ENCODE measurements around the gene HTR3D.
"Not testable (repeated sequence)": the region's sequence is repeated elsewhere in the genome, so short reads cannot be mapped to it uniquely, and the experiment has no call there.

Gene HTR3D, protein sequence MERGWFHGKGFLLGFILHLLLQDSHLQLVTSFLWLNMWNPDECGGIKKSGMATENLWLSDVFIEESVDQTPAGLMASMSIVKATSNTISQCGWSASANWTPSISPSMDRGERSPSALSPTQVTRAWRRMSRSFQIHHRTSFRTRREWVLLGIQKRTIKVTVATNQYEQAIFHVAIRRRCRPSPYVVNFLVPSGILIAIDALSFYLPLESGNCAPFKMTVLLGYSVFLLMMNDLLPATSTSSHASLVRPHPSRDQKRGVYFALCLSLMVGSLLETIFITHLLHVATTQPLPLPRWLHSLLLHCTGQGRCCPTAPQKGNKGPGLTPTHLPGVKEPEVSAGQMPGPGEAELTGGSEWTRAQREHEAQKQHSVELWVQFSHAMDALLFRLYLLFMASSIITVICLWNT

DNA sequence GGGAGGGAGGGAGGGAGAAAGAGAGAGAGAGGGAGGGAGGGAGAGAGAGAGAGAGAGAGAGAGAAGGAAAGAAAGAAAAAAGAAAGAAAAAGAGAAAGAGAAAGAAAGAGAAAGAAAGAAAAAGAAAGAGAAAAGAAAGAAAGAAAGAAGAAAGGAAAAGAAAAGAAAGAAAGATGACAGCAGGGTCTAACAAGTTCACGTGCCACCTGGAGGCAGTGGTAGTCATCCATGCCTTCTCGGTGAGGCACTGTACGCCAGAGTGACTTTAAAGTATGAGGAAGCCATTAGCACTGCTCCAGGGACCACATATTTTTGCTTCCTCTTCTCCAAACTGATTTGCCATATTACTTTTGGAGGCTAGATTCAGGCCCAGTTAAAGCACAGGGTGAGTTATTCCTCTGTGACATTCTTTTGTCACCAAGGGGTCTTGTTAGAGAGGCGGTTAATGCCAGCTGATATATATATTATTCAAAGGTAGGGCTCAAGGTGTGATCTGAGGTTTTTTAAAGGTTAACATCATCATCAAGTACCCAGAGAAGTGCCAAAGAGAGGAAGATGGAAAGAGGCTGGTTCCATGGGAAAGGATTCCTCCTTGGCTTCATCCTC is at the start of gene HTR3D:
Gene HTR3D, plus strand, starts transcription at position 556 of the 606 bp plus-strand sequence. Its CDS starts 0 bp downstream, at position 556.
- DNase-seq (ENCODE audit: low read depth, low spot score) = no peak

DNA sequence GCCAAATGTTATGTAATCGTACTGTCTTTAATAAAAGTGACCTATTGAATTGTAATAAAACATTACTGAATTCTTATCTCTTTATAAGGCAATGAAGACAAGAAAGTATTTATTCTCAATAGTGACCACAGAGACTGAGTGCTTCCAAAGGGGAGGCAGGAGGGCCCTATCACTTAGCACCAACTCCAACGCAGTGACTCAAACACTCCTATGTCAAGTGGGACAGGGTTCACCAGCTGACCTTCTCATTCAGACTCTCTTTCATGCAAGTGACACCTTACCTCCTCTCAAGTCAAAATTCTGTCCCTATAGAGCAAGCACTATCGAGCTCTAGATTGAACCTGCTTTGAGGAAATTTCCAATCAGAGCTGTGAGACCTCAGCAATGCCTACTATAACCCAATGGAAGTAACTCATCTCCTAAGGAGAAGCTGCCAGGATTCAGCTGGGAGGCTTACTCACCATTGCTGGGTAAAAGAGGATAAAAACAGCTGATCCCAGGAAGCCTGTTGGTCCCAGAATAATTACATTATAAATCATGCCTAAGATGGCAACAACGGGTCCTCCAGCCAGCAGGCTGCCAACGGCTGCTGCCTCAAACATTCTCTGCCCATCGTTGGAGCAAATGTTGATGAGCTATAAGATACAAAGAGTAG is 49.4 kb upstream of the HTR3D start:
- no peak for DNase-seq (ENCODE audit: low read depth, low spot score)

DNA sequence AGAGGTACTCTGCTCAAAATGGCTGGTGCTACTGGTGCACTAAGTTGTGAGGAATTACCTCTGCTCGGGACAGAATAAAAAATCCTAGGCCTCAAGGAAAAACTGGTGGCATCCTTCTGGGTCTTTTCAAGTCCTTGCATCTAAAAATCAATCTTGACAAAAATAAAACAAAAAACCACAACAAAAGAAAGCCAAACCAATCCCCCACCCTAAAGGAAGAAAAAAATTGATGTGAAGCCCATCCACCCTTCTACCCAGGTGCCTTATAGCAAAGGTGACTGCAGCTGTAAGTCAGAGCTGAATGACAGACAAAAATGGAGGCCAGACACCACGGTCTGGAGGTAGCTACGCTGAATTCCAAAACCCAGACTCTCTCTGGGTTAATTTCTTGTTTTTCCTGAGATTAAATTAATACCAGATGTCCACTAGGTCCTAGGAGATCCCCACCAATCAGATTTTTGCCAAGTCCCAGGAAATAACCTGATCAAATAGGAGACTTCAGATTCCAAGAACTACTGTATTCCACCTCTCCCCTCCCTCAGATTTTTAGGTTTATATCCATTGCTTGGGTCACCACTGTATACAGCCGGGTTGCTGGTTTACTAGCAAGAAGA is 47.3 kb upstream of the HTR3D start:
- DNase-seq (ENCODE audit: low read depth, low spot score) = no peak

DNA sequence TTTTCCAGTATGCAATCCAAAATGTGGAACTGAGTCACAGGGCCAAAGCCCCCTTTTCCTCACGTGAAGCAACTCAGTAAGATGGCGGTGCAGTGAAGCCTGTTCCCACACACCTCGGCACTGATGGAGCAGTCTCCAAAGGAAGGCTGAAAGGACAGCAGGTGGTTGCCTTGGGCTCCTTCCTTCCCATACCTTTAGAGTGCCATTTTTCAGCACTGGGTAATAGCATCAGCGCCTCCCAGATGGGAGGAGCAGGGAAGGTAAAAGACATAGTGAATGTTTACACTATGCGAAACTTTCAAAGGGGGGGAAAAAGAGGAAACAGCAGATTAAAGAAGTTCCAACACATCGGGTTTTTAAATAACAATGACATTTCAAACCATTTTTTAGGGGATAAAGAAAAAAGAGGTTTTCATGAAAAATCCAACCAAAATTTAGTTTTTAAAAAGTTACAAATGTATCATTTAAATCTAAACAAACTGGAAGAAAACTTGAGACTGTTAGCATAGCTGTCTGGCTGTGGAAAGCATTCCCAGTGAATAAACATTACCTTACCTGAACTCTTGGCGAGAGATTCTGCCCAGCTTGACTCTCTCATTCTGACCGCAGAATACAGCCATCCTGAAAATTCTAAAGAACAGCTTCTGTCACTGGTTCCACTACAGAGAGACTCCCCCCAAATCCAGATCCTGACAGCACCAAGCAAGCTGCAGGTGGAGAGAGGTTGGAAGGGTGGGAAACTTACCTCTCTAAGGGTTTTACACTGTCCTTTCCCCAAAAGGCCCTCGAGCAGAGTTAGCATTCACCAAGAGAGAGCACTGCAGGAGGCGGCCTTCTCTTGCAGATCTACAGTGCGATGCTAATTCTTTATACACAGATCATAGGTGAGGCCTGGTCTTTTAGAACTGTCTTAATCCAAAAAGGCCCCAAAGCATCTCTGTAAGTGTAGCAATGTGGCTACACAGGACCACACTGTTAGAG is 46.5 kb upstream of the HTR3D start:
- no peak for DNase-seq (ENCODE audit: low read depth, low spot score)

DNA sequence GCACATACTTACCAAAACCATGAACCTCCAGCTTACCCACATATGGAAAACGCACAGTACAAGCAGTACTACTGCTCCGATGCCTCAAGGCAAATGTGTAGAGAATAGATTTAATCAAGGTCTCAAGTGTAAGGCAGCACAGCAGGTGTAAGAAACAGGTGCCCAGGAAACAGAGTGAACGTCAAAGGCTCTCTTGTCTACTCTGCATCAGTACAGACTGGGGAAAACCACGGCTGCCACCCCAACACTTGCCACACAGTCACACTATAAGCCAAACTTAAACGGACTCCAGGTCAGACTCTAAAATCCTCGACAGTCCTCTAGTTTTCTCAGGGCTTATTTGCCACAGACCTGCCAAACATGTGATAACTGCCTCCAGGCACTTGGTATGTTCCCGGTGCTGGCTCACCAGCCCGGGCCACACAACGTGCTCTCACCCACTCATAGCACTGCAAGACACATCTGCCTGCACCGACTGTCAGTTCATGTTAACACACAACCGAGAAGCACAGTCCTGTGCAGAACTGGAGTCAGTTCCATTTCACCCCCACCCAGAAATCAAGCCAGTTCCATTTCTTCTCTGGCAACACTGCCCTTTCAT is 44.4 kb upstream of the HTR3D start:
- no peak for DNase-seq (ENCODE audit: low read depth, low spot score)

DNA sequence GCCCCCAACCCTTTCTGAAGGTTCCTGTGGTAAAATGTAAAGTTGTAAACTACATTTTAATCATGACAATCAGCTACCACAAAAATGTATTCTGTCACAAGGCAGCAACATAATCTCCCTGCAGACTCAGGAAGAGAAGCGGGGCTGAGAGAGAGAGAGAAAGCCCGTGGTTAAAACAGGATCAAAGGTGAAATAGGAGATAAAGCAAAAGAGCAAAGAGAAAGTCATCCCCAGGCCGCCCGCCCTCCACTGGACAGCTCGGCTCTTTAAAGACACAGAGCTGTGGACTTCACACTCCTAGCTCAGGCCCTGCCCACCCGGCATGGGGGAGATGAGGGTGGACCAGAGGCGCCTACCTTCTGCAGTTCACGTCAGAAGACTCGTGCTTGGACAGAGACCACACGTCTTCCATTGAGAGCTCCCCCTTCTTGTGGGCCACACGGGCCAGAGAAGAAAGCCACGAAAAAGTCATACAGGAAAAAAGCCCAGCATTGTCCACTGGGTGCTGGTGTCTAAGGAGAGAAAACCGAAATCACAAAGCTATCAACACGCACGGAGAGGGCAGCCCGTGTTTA is 43.2 kb upstream of the HTR3D start:
- DNase-seq (ENCODE audit: low read depth, low spot score) = no peak

DNA sequence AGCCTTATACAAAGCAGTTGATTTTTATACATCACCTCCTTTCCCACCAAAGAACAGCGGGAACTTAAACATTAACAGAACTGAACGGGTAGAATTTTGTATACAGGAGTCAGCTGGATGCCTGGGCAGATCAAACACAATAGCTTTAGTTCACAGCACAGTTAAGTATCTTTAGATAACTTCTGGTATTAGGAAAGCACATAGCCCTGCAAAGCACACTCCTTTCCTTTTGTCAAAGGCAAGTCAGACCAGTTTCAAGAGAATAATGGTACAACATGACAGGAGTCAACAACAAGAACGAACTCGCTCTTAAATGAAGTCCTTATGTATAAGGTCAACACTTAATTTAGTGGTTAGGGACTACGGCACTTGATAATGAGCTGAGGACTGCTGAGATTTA is 40.1 kb upstream of the HTR3D start:
- no peak for DNase-seq (ENCODE audit: low read depth, low spot score)

DNA sequence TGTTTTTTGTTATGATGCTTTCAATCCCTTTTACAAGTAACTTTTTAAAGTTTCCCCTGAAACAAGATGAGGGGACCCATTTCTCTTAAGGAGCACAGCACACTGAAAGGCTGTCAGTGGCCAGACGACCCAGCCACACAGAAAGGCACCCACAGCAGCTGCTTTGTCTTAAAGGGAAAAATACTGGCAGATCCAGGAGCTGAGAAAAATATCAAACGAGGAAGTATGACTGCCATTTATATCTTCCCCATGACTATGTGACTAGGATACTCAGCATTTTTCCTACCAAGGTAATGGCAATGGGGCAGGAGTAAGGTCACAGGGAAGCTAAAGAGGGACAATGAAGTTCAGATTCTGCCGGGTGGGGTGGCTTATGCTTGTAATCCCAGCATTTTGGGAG is 29.8 kb upstream of the HTR3D start:
- DNase-seq (ENCODE audit: low read depth, low spot score) = no peak

DNA sequence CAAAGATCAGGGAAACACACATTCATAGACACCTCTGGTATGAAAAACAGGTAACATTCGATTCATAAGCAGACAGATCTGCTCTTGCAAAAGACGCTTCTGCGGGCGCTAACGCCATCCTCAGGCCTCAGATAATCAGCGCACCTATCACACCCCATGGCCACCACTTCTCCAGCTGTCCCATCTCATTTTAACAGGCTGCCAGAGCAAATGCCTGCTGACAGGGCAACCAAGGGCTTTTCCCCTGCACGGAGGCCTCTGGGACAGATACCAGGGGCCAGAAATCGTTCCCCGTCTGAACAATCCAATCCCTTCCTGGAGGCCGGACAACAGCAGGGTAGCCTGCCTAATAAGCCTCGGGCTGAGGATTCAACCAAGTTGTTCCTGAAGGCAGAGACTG is 29.1 kb upstream of the HTR3D start:
- no peak for DNase-seq (ENCODE audit: low read depth, low spot score)

DNA sequence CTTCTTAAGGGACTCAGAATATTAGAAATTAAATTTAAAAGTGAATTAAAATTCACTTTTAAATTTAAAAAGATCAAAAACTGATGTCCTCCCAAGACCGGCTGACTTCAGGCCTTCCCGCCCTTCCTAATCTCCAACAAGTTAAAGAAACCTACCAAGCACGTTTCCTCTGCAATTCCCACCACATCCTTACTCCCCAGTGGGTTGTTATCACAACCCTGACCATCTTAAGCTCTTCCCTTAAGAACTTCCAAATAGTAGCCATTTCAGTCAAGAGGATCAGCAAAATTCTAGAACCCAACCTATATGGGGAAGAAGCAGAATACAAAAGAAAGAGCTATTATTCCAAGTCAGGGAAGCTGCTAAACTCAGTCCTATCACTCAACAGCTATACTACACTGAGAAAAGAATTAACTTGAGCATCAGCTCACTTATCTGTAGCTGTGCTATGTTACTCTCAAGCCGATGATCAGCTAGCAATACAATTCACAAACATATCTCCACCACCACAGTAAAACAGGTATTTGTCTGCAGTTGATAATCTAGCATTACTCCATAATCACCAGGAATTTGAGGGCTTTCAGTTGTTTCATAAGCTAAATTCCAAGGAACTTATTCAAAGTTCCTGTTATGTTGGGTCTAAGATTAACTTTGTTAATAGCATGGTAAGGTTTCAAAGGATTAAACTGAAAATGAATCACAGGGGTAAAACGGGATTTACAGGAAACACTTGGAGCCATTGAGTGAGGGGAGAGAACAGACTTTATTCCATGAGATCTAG is 28.2 kb upstream of the HTR3D start:
- no peak for DNase-seq (ENCODE audit: low read depth, low spot score)

DNA sequence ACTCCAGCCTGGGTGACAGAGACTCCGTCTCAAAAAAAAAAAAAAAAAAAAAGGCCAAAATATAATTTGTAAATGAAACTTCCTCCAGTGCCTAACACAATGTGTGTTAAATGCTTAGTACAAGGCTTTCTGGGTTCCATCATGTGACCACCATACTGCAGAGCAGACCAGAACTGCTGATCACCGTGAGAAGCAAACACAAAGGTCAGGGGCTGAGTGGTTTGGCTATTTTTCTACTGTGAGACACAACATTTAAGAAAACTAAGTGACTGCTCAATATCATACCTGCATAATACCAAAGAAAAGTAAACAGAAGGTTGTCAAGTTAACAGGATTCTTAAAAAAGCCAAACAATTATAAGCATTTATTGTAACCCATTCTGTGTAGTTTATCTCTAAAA is 27.1 kb upstream of the HTR3D start:
- no peak for DNase-seq (ENCODE audit: low read depth, low spot score)

DNA sequence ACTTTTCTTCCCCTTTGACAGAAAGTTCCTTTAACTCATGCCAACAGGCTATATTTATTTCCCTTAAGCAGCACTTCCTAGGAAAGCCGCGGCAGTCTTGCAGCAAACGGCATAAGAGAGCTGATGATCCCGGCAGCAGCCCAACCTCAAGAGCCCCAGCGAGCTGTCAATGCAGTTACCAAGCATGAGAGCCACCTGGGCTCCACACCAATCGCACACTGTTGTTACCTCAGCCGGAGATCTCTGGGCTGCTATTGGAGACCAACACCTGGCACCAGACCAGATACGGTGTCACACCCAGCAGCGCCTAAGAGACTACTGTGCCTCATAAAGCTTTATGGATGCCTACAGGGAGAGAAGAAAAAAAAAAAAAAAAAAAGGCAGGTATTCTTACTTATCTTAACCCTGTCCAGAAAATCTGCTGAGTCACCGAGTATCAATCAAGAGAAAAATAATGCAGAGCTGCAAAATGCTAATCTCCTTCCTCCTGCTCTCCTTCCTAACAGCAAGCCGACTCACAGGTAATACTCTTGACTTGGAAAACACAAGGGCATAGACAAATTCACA is 25.5 kb upstream of the HTR3D start:
- no peak for DNase-seq (ENCODE audit: low read depth, low spot score)

DNA sequence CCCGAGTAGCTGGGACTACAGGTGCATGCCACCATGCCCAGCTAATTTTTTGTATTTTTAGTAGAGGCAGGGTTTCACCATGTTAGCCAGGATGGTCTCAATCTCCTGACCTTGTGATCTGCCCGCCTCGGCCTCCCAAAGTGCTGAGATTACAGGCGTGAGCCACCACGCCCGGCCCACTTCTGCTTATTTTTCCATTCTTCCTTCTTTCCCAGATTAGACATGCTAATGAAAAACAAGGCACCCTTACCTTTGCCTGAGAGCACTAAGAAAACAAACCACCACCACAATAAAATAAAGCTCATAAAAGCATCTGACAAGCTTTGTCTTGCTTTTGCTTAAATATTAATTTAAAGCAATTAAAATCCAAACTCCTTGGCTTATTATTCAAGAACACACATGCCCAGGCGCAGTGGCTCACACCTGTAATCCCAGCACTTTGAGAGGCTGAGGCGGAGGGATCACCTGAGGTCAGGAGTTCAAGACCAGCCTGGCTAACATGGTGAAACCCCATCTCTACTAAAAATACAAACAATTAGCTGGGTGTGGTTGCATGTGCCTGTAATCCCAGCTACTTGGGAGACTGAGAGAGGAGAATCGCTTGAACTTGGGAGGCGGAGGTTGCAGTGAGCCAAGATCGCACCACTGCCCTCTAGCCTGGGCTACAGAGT is 24.3 kb upstream of the HTR3D start:
- not testable (repeated sequence) for DNase-seq (ENCODE audit: low read depth, low spot score)

DNA sequence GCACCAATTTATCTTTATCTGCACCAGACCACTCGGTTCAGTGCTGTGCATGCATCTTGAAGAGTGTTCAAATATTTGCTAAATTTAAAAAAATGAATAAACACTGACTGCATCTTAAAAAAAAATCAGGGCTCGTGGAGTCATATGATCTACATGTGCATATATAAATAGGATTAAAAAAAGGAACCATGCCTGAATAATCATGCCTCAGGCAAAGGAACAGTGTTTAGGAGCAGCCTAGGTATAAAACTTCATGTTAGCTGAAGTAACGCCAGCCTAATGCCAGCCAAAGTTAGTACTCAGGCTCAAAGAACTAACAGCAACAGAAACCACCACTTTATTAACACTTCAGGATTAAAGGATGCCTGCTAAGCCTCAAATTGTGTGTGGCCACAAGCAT is 23.4 kb upstream of the HTR3D start:
- no peak for DNase-seq (ENCODE audit: low read depth, low spot score)

DNA sequence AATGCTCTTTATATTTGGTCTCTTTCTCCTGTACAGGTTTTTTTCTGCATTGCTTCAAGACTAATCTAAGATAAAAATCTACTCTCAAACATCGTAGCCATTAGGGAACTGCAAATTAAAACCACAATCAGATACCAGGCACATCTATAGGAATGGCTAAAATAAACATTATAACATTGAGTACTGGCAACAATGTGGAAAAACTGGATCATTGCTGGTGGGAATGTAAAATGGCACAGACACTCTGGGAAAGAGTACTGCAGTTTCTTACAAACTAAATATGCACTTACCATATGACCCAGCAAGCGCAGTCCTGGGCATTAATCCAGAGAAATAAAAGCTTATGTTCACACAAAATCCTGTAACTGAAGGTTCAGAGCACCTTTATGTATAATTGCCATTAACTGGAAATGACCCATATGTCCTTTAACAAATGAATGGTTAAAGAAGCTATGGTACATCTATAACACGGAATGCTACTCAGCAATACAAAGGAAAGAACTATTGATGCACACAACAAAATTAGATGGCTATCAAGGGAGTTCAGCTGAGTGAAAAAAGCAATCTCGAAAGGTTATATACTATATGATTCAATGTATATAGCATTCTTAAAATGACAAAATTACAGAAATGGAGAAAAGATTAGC is 20.2 kb upstream of the HTR3D start:
- DNase-seq (ENCODE audit: low read depth, low spot score) = no peak

DNA sequence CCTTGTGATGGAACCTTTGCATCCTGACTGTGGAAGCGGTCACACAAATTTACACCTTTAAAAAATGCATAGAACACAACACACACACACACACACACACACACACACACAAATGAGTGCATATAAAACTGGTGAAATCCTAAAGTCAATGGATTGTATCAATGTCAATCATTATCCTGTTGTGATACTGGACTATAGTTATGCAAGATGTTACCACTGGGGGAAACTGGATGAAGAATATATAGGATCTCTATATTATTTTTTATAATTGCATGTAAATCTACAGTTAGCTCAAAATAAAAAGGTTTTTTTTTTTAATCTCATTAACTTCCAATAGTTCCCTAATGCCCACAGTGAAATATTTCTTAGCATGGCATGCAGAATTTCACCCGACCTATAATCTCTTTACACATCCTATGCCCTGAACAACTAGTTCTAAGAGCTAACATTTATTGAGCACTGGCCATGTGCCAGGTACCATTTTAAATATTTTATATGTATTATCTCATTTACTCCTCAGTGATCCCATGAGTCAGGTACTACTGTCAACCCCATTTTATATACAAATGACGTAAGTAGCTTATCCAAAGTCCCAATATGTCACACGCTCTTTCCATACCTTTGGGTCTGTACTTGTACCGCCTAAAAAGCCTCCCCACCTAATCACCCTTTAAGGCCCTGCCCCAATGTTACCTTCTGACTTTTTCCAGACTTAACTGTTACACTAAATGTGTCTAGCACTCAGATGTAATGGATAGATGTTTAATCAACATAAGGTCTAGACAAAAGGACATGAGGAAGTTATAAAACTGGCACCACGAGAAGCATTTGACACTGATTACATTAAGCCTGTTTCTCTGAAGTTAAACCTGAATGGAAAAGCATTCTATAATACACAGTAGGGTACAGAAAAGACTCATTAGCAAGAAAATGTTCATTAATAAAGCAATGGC is 19.3 kb upstream of the HTR3D start:
- DNase-seq (ENCODE audit: low read depth, low spot score) = no peak

DNA sequence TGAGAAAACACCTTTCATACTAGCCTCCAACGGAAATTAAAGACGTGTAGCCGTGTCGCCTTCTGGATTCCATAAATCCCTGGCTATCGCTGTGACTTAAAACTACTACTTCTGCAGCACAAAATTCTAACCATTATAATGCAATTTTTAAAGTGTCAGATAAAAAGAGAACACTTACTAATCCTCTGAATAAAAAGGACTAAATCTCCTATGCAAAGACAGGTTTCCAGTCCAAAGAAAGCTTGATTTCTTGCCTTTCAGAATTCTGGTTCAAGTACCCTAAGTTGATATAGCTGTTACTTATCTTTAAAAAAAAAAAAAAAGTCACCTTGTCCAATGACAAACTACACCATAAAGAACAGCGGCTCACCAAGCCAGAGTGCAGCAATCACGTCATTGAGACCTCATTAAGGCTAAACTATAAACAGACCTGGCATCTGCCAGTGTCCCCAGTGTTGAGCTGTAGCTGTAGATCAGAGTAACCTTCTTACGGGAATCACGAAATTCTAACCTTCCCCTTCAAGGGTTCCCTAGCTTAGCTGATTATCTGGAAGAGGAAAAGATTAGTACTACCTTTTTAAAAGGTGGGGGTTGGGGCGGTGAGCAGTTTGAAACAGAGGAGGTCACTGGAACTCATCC is 16.0 kb upstream of the HTR3D start:
- DNase-seq (ENCODE audit: low read depth, low spot score) = no peak
